Astrocyte of the spinal cord (primary cell): ENCODE measurements around the gene TMIGD2.
"Not testable (repeated sequence)": the region's sequence is repeated elsewhere in the genome, so short reads cannot be mapped to it uniquely, and the experiment has no call there.

Experiments used
- DNase-seq: peaks from one replicate; pipeline ENCODE4 v3.0.0; 2011; ENCODE audit warnings: low read depth, low spot score
- H3K4me3 ChIP-seq: 2 replicates; pipeline ENCODE4 v1.5.1; 2011; ENCODE audit warnings: low read depth, mild to moderate bottlenecking, low read length, moderate library complexity
- CTCF ChIP-seq: IDR thresholded peaks from 2 replicates; pipeline ENCODE4 v1.5.1; 2012; ENCODE audit warnings: low read depth, mild to moderate bottlenecking, low read length, inconsistent platforms
- in situ Hi-C: cut with HindIII; loops from 2 replicates; pipeline ENCODE4 v1.10.0; 2017; ENCODE audit warnings: low sequenced_read_pairs

Gene TMIGD2

DNA sequence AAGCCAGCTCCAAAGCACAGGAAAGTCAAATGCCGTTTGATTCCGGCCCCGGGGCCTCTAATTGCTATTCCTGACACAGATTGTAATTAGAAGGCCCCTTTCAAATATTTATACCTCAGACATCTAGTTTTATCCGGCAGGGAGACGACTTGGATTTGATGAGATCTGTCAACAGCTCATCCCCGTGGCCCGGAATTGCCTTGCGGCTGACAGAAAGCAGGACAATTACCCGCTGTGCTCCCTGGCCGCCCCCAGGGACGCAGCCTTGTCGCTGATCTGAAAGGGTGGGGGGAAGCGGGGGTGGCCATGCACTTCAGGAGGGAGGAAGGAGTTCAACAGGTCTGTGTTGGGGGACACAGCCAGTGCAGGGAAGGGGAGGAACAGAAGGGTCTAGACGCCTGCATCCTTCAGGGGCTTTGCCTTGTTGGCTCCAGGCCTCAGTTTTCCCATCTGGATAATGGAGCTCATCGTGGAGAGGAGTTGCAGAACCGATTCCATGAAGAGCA lies 24.9 kb downstream of the TMIGD2 start:
- no peak for TF ChIP-seq CTCF
- no peak overlapping the region for H3K4me3 ChIP-seq
- DNase-seq, result no peak
- in situ Hi-C loops, result no loop called here

- H3K4me3 ChIP-seq, in situ Hi-C loops, DNase-seq: not testable (repeated sequence)
Observed at GRCh38 chr19:4274321-4274686, 27.9 kb downstream of the TMIGD2 start.

DNA sequence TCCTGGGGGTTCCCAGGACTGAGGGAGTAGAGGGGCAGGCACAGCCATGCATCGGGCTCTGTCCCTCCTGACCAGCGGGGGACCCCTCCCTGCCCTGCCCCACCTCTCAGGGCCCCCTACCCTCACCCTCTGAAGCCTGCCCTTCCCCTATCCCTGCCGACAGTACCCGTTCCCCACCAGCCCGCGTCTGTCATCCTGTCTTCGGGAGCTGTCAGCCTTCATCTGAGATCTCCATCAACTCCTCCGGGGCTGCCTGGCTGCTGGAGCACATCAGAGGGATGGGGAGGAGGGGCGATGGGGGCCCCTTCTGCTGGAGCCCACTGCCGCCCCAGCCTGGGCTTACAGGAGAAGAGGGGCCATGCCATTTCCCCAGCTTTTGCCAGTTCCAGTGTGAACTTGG lies 29.3 kb downstream of the TMIGD2 start:
- H3K4me3 ChIP-seq, result no peak overlapping the region
- in situ Hi-C loops, result no loop called here
- TF ChIP-seq CTCF, result no peak
- DNase-seq, result no peak

- no peak for DNase-seq
- no peak overlapping the region for H3K4me3 ChIP-seq
- in situ Hi-C loops, result no loop called here
- no peak for TF ChIP-seq CTCF
Observed at GRCh38 chr19:4268816-4269430, 33.3 kb downstream of the TMIGD2 start.

DNA sequence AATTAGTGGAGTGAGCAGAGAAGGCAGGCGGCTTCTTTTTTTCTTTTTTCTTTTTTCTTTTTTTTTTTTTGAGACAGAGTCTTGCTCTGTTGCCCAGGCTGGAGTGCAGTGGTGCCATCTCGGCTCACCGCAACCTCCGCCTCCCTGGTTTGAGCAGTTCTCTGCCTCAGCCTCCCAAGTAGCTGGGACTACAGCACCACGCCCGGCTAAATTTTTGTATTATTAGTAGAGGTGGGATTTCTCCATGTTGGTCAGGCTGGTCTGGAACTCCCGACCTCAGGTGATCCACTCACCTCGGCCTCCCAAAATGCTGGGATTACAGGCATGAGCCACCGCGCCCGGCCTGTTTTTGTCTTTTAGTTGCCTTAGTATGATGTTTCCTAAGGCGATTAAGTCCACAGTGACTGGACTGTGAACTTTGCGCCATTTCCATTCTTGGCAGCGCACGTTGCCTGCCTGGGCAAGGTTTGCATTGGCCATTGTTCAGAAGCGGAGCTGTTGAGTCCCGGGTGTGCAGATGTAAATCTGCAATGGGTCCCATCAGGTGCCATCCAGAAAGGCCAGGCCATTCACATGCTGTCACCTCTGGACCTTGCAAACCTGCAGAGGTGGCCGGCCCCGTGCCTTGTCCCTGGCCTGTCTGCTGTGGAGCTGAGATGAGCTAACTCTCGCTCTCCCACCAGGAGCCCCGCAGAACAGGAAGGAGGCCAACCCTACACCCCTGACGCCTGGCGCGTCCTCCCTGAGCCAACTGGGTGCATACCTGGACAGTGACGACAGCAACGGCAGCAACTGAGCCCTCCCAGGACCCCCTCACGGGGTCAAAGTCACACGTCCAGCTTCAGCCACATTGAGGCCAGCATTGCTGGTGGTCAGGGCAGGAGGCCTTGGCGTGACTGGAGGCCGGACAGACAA lies 34.0 kb downstream of the TMIGD2 start:
- no peak for TF ChIP-seq CTCF

GRCh38 chr19:4267101-4267900 lies 34.9 kb downstream of the TMIGD2 start:
- in situ Hi-C loops, result no loop called here
- H3K4me3 ChIP-seq, result no peak overlapping the region
- peak; percentile 85 for TF ChIP-seq CTCF
- DNase-seq, result peak; percentile 29

More for the DNA sequence above, 34.0 kb downstream of the TMIGD2 start:
- no peak for DNase-seq
- no peak overlapping the region for H3K4me3 ChIP-seq
- in situ Hi-C loops, result no loop called here
